ENCODE results near the gene RYR2. TPM values are rescaled to one million over a fixed set of nuclear protein-coding genes. Genes with fewer than 3 reads are reported as not detected.

Gene RYR2
- total RNA-seq, 2 experiments from 2014 or later, result not detected

DNA sequence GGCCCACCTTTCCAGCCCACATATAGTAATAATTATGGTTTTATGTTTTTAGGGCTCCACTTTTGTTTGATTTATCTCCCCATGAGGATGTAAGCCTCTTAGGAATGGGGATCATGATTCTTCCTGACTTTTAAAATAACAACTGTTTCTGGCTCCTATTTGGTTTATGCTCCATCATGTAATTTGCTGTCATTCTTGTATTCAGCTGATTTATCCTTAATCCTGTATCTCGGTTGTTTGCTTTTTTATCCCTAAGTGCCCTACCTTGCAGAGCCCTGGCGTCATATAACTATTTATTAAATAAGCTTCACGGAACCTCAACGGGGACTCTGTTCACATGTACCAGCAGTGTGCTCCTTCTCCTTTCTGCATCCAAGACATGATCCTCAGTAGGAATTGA, 70.7 kb downstream of the RYR2 start:
- Histone ChIP-seq H3K4me3 (ENCODE audit: low read depth, low read length, poor library complexity, severe bottlenecking) (no peak overlapping the region), H4K20me1 (ENCODE audit: insufficient read depth, low read length) (no peaks in the 10 kb centered on the region), H3K4me1 (ENCODE audit: insufficient read depth, low read length, poor library complexity, severe bottlenecking) (no peaks in the 10 kb centered on the region), H3K9me2 (ENCODE audit: insufficient read depth, low read length) (no peaks in the 10 kb centered on the region), H3K36me3 (ENCODE audit: insufficient read depth, low read length) (no peaks in the 10 kb centered on the region), H3K79me2 (ENCODE audit: insufficient read depth, low read depth, low read length) (no peaks in the 10 kb centered on the region), H3K9me3 (ENCODE audit: low read length) (no peaks in the 10 kb centered on the region), H2AFZ (ENCODE audit: low read length) (no peak overlapping the region), H3K27ac (ENCODE audit: low read depth, low read length, poor library complexity, severe bottlenecking) (no peak overlapping the region), H3K4me2 (ENCODE audit: low read length) (no peak overlapping the region)
- no peak for DNase-seq (ENCODE audit: low spot score)
- intact Hi-C loops (cut with micrococcal nuclease; ENCODE audit: unreplicated experiment), result no loop called here
- BruUV-seq (replicated peaks), result no TSS peak
- TF ChIP-seq, protein P1, sequence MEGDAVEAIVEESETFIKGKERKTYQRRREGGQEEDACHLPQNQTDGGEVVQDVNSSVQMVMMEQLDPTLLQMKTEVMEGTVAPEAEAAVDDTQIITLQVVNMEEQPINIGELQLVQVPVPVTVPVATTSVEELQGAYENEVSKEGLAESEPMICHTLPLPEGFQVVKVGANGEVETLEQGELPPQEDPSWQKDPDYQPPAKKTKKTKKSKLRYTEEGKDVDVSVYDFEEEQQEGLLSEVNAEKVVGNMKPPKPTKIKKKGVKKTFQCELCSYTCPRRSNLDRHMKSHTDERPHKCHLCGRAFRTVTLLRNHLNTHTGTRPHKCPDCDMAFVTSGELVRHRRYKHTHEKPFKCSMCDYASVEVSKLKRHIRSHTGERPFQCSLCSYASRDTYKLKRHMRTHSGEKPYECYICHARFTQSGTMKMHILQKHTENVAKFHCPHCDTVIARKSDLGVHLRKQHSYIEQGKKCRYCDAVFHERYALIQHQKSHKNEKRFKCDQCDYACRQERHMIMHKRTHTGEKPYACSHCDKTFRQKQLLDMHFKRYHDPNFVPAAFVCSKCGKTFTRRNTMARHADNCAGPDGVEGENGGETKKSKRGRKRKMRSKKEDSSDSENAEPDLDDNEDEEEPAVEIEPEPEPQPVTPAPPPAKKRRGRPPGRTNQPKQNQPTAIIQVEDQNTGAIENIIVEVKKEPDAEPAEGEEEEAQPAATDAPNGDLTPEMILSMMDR (conservative IDR thresholded peaks at IDR 0.05; ENCODE audit: low read length), result no peak
- TF ChIP-seq EZH2phosphoT487 (IDR thresholded peaks at IDR 0.05; ENCODE audit: borderline replicate concordance, low read depth, low read length), result no peak
- ChIA-PET CTCF (ENCODE audit: unreplicated experiment) (no interaction called here), POLR2A (no interaction called here)

- CTCF ChIA-PET (ENCODE audit: unreplicated experiment), result no interaction called here
- Histone ChIP-seq H3K9me2 (ENCODE audit: insufficient read depth, low read length) (no peaks in the 10 kb centered on the region), H3K36me3 (ENCODE audit: insufficient read depth, low read length) (no peaks in the 10 kb centered on the region), H3K79me2 (ENCODE audit: insufficient read depth, low read depth, low read length) (no peaks in the 10 kb centered on the region), H3K4me3 (ENCODE audit: low read depth, low read length, poor library complexity, severe bottlenecking) (no peak overlapping the region), H3K9me3 (ENCODE audit: low read length) (no peaks in the 10 kb centered on the region), H2AFZ (ENCODE audit: low read length) (no peak overlapping the region), H3K4me2 (ENCODE audit: low read length) (no peak overlapping the region), H3K27ac (ENCODE audit: low read depth, low read length, poor library complexity, severe bottlenecking) (no peak overlapping the region), H4K20me1 (ENCODE audit: insufficient read depth, low read length) (no peaks in the 10 kb centered on the region), H3K4me1 (ENCODE audit: insufficient read depth, low read length, poor library complexity, severe bottlenecking) (no peaks in the 10 kb centered on the region)
- intact Hi-C loops (cut with micrococcal nuclease; ENCODE audit: unreplicated experiment), result no loop called here
- no TSS peak for BruUV-seq (replicated peaks)
- TF ChIP-seq, protein P1 (conservative IDR thresholded peaks at IDR 0.05; ENCODE audit: low read length), result no peak
- no peak for TF ChIP-seq EZH2phosphoT487 (IDR thresholded peaks at IDR 0.05; ENCODE audit: borderline replicate concordance, low read depth, low read length)
- DNase-seq (ENCODE audit: low spot score), result no peak
- POLR2A ChIA-PET, result no interaction called here
Measured at GRCh38 chr1:237115035-237115434, 73.1 kb downstream of the RYR2 start.

GRCh38 chr1:237119091-237119490, 77.1 kb downstream of the RYR2 start:
- no peak overlapping the region for H3K4me2 ChIP-seq (ENCODE audit: low read length)

More at GRCh38 chr1:237119091-237119490, 77.1 kb downstream of the RYR2 start:
- Histone ChIP-seq H3K9me2 (ENCODE audit: insufficient read depth, low read length) (no peaks in the 10 kb centered on the region), H3K4me1 (ENCODE audit: insufficient read depth, low read length, poor library complexity, severe bottlenecking) (no peaks in the 10 kb centered on the region), H3K27ac (ENCODE audit: low read depth, low read length, poor library complexity, severe bottlenecking) (no peak overlapping the region), H3K9me3 (ENCODE audit: low read length) (no peaks in the 10 kb centered on the region), H3K36me3 (ENCODE audit: insufficient read depth, low read length) (no peaks in the 10 kb centered on the region), H3K4me3 (ENCODE audit: low read depth, low read length, poor library complexity, severe bottlenecking) (no peak overlapping the region), H4K20me1 (ENCODE audit: insufficient read depth, low read length) (no peaks in the 10 kb centered on the region), H3K79me2 (ENCODE audit: insufficient read depth, low read depth, low read length) (no peaks in the 10 kb centered on the region), H2AFZ (ENCODE audit: low read length) (no peak overlapping the region)
- CTCF ChIA-PET (ENCODE audit: unreplicated experiment), result no interaction called here
- TF ChIP-seq, protein P1 (conservative IDR thresholded peaks at IDR 0.05; ENCODE audit: low read length), result no peak
- no peak for TF ChIP-seq EZH2phosphoT487 (IDR thresholded peaks at IDR 0.05; ENCODE audit: borderline replicate concordance, low read depth, low read length)
- POLR2A ChIA-PET, result no interaction called here
- no TSS peak for BruUV-seq (replicated peaks)
- no peak for DNase-seq (ENCODE audit: low spot score)
- intact Hi-C loops (cut with micrococcal nuclease; ENCODE audit: unreplicated experiment), result no loop called here
